DND-41 (cell line): Measurements from ENCODE around the gene PRKCE.
A peak's percentile ranks its signal among the peaks of the same experiment; 100 is the strongest.

Source experiments
- ATAC-seq: fragments of 200-7000 bp; cut with Tn5 transposase; 3 replicates; pipeline ENCODE4 v1.9.1; 2021; ENCODE audit warnings: low read depth; ENCODE audit not compliant: insufficient read depth
- DNase-seq: peaks from one replicate; pipeline ENCODE4 v3.0.0-alpha.2; 2020
- H2AFZ ChIP-seq: 2 replicates; pipeline ENCODE4 v1.6.0; 2012; ENCODE audit warnings: low read depth, low read length
- H3K27ac ChIP-seq: 2 replicates; pipeline ENCODE4 v1.5.1; 2012; ENCODE audit warnings: low read length, inconsistent platforms
- H3K27me3 ChIP-seq: fragments of 200-600 bp; sonication (generic); 2 replicates; pipeline ENCODE4 v1.6.0; 2012; ENCODE audit warnings: low read length, mild to moderate bottlenecking, inconsistent platforms; ENCODE audit not compliant: insufficient read depth, poor library complexity
- H3K36me3 ChIP-seq: 2 replicates; pipeline ENCODE4 v1.5.1; 2012; ENCODE audit warnings: low read length, inconsistent platforms; ENCODE audit not compliant: insufficient read depth
- H3K4me1 ChIP-seq: 2 replicates; pipeline ENCODE4 v1.5.1; 2012; ENCODE audit warnings: mild to moderate bottlenecking, low read length; ENCODE audit not compliant: insufficient read depth
- H3K4me2 ChIP-seq: 2 replicates; pipeline ENCODE4 v1.6.0; 2012; ENCODE audit warnings: mild to moderate bottlenecking, moderate library complexity, low read length, inconsistent platforms; ENCODE audit not compliant: insufficient read depth
- H3K4me3 ChIP-seq, 2 experiments: fragments of 200-600 bp in 1 of 2; shearing (Covaris generic) in 1 of 2; 2 replicates each; pipeline ENCODE4 v1.5.1; 2012 to 2016; ENCODE audit warnings: inconsistent platforms in 2 of 2, low read length in 2 of 2, mild to moderate bottlenecking in 2 of 2, low read depth in 1 of 2, moderate library complexity in 1 of 2
- H3K79me2 ChIP-seq: 2 replicates; pipeline ENCODE4 v1.6.0; 2012; ENCODE audit warnings: low read length, inconsistent platforms; ENCODE audit not compliant: insufficient read depth
- H3K9ac ChIP-seq: 2 replicates; pipeline ENCODE4 v1.6.0; 2012; ENCODE audit warnings: low read depth, mild to moderate bottlenecking, inconsistent platforms, low read length, moderate library complexity
- H3K9me3 ChIP-seq: 2 replicates; pipeline ENCODE4 v1.5.1; 2012; ENCODE audit warnings: low read length, moderate library complexity, mild to moderate bottlenecking, inconsistent platforms; ENCODE audit not compliant: insufficient read depth, severe bottlenecking
- H4K20me1 ChIP-seq: 2 replicates; pipeline ENCODE4 v1.6.0; 2012; ENCODE audit warnings: low read length; ENCODE audit not compliant: insufficient read depth
- CTCF ChIP-seq: IDR thresholded peaks from 2 replicates; pipeline ENCODE4 v1.5.1; 2012; ENCODE audit warnings: borderline replicate concordance, low read length, moderate library complexity, mild to moderate bottlenecking; ENCODE audit not compliant: poor library complexity, severe bottlenecking; ENCODE audit errors: extremely low read depth
- EZH2 ChIP-seq: IDR thresholded peaks from 3 replicates; pipeline ENCODE4 v1.6.1; 2012; ENCODE audit warnings: borderline replicate concordance, low read depth, mild to moderate bottlenecking, moderate library complexity, low read length, inconsistent platforms; ENCODE audit not compliant: severe bottlenecking

Gene PRKCE

GRCh38 chr2:45840481-45840880 is 189.0 kb downstream of the PRKCE start:
- Histone ChIP-seq H3K9ac (no peak overlapping the region), H3K27ac (peak overlapping the region; percentile 52), H4K20me1 (no peaks in the 10 kb centered on the region), H2AFZ (no peak overlapping the region), H3K79me2 (peaks cover 3% of the 10 kb centered on the region; the same call in 1 of the 2 replicates), H3K36me3 (no peaks in the 10 kb centered on the region), H3K4me3 (no peak overlapping the region), H3K27me3 (no peaks in the 10 kb centered on the region), H3K4me2 (no peak overlapping the region), H3K4me1 (peaks cover 62% of the 10 kb centered on the region), H3K9me3 (no peaks in the 10 kb centered on the region)
- ATAC-seq (no peak), DNase-seq (no peak)
- TF ChIP-seq CTCF: no peak
- TF ChIP-seq EZH2: no peak

- no peak for ATAC-seq
Observed at GRCh38 chr2:45841752-45842407, 190.4 kb downstream of the PRKCE start.

GRCh38 chr2:45843136-45843535 is 191.7 kb downstream of the PRKCE start:
- Histone ChIP-seq H3K36me3 (no peaks in the 10 kb centered on the region), H3K27ac (peak overlapping the region; percentile 99), H3K9me3 (no peaks in the 10 kb centered on the region), H3K27me3 (no peaks in the 10 kb centered on the region), H3K4me1 (peaks cover 73% of the 10 kb centered on the region), H3K4me2 (peak overlapping the region; percentile 58), H3K79me2 (peaks cover 3% of the 10 kb centered on the region; the same call in 1 of the 2 replicates), H3K9ac (peak overlapping the region; percentile 59), H2AFZ (peak overlapping the region; percentile 48), H4K20me1 (no peaks in the 10 kb centered on the region), H3K4me3 (peak overlapping the region in 1 of 2 experiments; percentile 37; a peak in 2 of 4 replicates)
- TF ChIP-seq CTCF: no peak
- no peak for TF ChIP-seq EZH2
- DNase-seq: peak; percentile 78
- peak; percentile 80 for ATAC-seq

More at GRCh38 chr2:45841752-45842407, 190.4 kb downstream of the PRKCE start:
- Histone ChIP-seq H3K36me3 (no peaks in the 10 kb centered on the region), H2AFZ (no peak overlapping the region), H4K20me1 (no peaks in the 10 kb centered on the region), H3K9me3 (no peaks in the 10 kb centered on the region), H3K27ac (peak overlapping the region; percentile 99), H3K27me3 (no peaks in the 10 kb centered on the region), H3K4me3 (peak overlapping the region in 1 of 2 experiments; percentile 11; a peak in 1 of 4 replicates), H3K4me2 (peak overlapping the region; percentile 58), H3K79me2 (peaks cover 3% of the 10 kb centered on the region; the same call in 1 of the 2 replicates), H3K4me1 (peaks cover 73% of the 10 kb centered on the region), H3K9ac (peak overlapping the region; percentile 59)
- TF ChIP-seq CTCF: no peak
- TF ChIP-seq EZH2: no peak
- DNase-seq: peak; percentile 15
